PC-3 (cell line): ENCODE data around the gene DGCR2. TPM values are rescaled to one million over a fixed set of nuclear protein-coding genes. Genes with fewer than 3 reads are reported as not detected.
A peak's percentile ranks its signal among the peaks of the same experiment; 100 is the strongest.

Experiments used
- ATAC-seq: fragments of 200-7000 bp; cut with Tn5 transposase; 2 replicates; pipeline ENCODE4 v1.9.1; 2020; ENCODE audit warnings: mild to moderate bottlenecking, moderate library complexity
- BruUV-seq: library from RNA; stranded (reverse); fragments of 400-500 nt; replicated peaks from 2 replicates; lab custom pipeline; 2021; lab: Mats Ljungman, UMichigan
- CTCF ChIA-PET: fragments of 300-600 bp; sonication (Branson Sonifier 250); formaldehyde crosslinking; loops from one replicate; lab custom pipeline; 2022; ENCODE audit warnings: antibody characterized with exemption; lab: Charles Lee
- POLR2A ChIA-PET: fragments of 300-600 bp; sonication (Branson Sonifier 250); formaldehyde crosslinking; loops from one replicate; lab custom pipeline; 2022; ENCODE audit warnings: antibody characterized with exemption; ENCODE audit not compliant: unreplicated experiment; lab: Charles Lee
- DNase-seq: peaks from one replicate; pipeline ENCODE4 v3.0.0-alpha.2; 2015
- H2AFZ ChIP-seq: fragments of 300-600 bp; sonication (generic); 2 replicates; pipeline ENCODE4 v1.6.0; 2016; ENCODE audit warnings: antibody characterized with exemption, low read length
- H3F3A ChIP-seq: fragments of 300-600 bp; sonication (generic); one replicate; pipeline ENCODE4 v1.6.0; 2017; ENCODE audit warnings: antibody characterized with exemption, low read length, control low read depth, mild to moderate bottlenecking; ENCODE audit not compliant: unreplicated experiment
- H3K27ac ChIP-seq: fragments of 300-600 bp; sonication (generic); 2 replicates; pipeline ENCODE4 v1.5.1; 2016; ENCODE audit warnings: mild to moderate bottlenecking, low read length
- H3K27me3 ChIP-seq: fragments of 300-600 bp; sonication (generic); 2 replicates; pipeline ENCODE4 v1.6.1; 2016; ENCODE audit warnings: low read length, mixed read lengths
- H3K36me3 ChIP-seq: fragments of 300-600 bp; sonication (generic); 2 replicates; pipeline ENCODE4 v1.6.1; 2016; ENCODE audit warnings: low read depth, mixed run types, low read length, mixed read lengths
- H3K4me1 ChIP-seq: fragments of 300-600 bp; sonication (generic); 2 replicates; pipeline ENCODE4 v1.5.1; 2016; ENCODE audit warnings: low read length; ENCODE audit not compliant: insufficient read depth
- H3K4me2 ChIP-seq: fragments of 300-600 bp; sonication (generic); 2 replicates; pipeline ENCODE4 v1.6.0; 2016; ENCODE audit warnings: low read length
- H3K4me3 ChIP-seq: fragments of 300-600 bp; sonication (generic); 2 replicates; pipeline ENCODE4 v1.5.1; 2016; ENCODE audit warnings: mild to moderate bottlenecking, low read length, mixed read lengths
- H3K79me2 ChIP-seq: fragments of 300-600 bp; sonication (generic); 2 replicates; pipeline ENCODE4 v1.6.1; 2017; ENCODE audit warnings: low read length, mixed read lengths
- H3K9ac ChIP-seq: fragments of 300-600 bp; sonication (generic); 2 replicates; pipeline ENCODE4 v1.6.0; 2016; ENCODE audit warnings: mild to moderate bottlenecking, low read length
- H3K9me2 ChIP-seq: fragments of 300-600 bp; sonication (generic); replicated peaks from 2 replicates; pipeline ENCODE4 v1.6.1; 2016; ENCODE audit warnings: mixed run types, low read length, mixed read lengths
- H3K9me3 ChIP-seq: fragments of 300-600 bp; sonication (generic); 2 replicates; pipeline ENCODE4 v1.6.1; 2016; ENCODE audit warnings: low read length, mixed read lengths
- H4K20me1 ChIP-seq: fragments of 300-600 bp; sonication (generic); 2 replicates; pipeline ENCODE4 v1.6.1; 2016; ENCODE audit warnings: low read length, mixed read lengths
- CTCF ChIP-seq: fragments of 300-600 bp; sonication (generic); conservative IDR thresholded peaks from 2 replicates; pipeline ENCODE4 v1.5.1; 2017; ENCODE audit warnings: antibody characterized with exemption, low read depth, mild to moderate bottlenecking, low read length
- EZH2 ChIP-seq: fragments of 300-600 bp; sonication (generic); IDR thresholded peaks from one replicate; pipeline ENCODE4 v1.6.1; 2017; ENCODE audit warnings: antibody characterized with exemption, mild to moderate bottlenecking, low read length; ENCODE audit not compliant: unreplicated experiment
- EZH2phosphoT487 ChIP-seq: fragments of 300-600 bp; sonication (generic); IDR thresholded peaks from 2 replicates; pipeline ENCODE4 v1.6.1; 2018; ENCODE audit warnings: mild to moderate bottlenecking, antibody characterized with exemption, low read length, borderline replicate concordance
- intact Hi-C: fragments of 100-400 bp; cut with micrococcal nuclease; formaldehyde crosslinking; loops from 2 replicates; pipeline ENCODE4 v1.9.0; 2023
- total RNA-seq: library from RNA; depleted of rRNA; stranded (reverse); fragments of >200 nt; gene quantifications from 2 replicates; pipeline ENCODE4 v1.2.3, GENCODE V29; 2014

Gene DGCR2
- total RNA-seq, 1 experiment from 2014 or later, result 36.1 TPM

- no peaks in the 10 kb centered on the region for H3F3A ChIP-seq
- peaks cover 87% of the 10 kb centered on the region for H3K79me2 ChIP-seq
- no peak overlapping the region for H3K4me2 ChIP-seq
- H3K9ac ChIP-seq, result no peak overlapping the region
- TF ChIP-seq CTCF, result no peak
- no peak overlapping the region for H3K27ac ChIP-seq
- DNase-seq, result no peak
- ChIA-PET CTCF (no interaction called here), POLR2A (no interaction called here)
- no peaks in the 10 kb centered on the region for H3K27me3 ChIP-seq
- H3K36me3 ChIP-seq, result no peaks in the 10 kb centered on the region
- no peak overlapping the region for H3K4me3 ChIP-seq
- peaks cover 43% of the 10 kb centered on the region; the same call in 1 of the 2 replicates for H4K20me1 ChIP-seq
- H3K9me2 ChIP-seq, result no peaks in the 10 kb centered on the region
- intact Hi-C loops, result no loop called here
- no TSS peak for BruUV-seq
- H3K4me1 ChIP-seq, result peaks cover 8% of the 10 kb centered on the region; the same call in 1 of the 2 replicates
- H3K9me3 ChIP-seq, result no peaks in the 10 kb centered on the region
- ATAC-seq, result no peak
- no peak overlapping the region for H2AFZ ChIP-seq
Observed at GRCh38 chr22:19106886-19107729, 15.1 kb downstream of the DGCR2 start.

- H4K20me1 ChIP-seq, result peaks cover 38% of the 10 kb centered on the region; the same call in 1 of the 2 replicates
- H3K4me3 ChIP-seq, result no peak overlapping the region
- peaks cover 87% of the 10 kb centered on the region for H3K79me2 ChIP-seq
- ATAC-seq, result no peak; the same call in 1 of the 2 replicates
- H3K9me2 ChIP-seq, result no peaks in the 10 kb centered on the region
- no peak overlapping the region for H3K27ac ChIP-seq
- no peaks in the 10 kb centered on the region for H3K27me3 ChIP-seq
- H3K36me3 ChIP-seq, result no peaks in the 10 kb centered on the region
- ChIA-PET CTCF (no interaction called here), POLR2A (no interaction called here)
- TF ChIP-seq CTCF (peak; percentile 38; the same call in 1 of the 2 replicates), EZH2 (no peak), EZH2phosphoT487 (no peak)
- no peaks in the 10 kb centered on the region for H3K9me3 ChIP-seq
- peak; percentile 12 for DNase-seq
- intact Hi-C loops, result no loop called here
- H3K4me2 ChIP-seq, result no peak overlapping the region
- H3K4me1 ChIP-seq, result peaks cover 8% of the 10 kb centered on the region; the same call in 1 of the 2 replicates
- H3K9ac ChIP-seq, result no peak overlapping the region
- H3F3A ChIP-seq, result no peaks in the 10 kb centered on the region
- BruUV-seq, result no TSS peak
- H2AFZ ChIP-seq, result no peak overlapping the region
Observed at GRCh38 chr22:19105867-19106802, 16.1 kb downstream of the DGCR2 start.
